HepG2 (cell line): ENCODE data around the gene NR2F1-AS1. TPM values are rescaled to one million over a fixed set of nuclear protein-coding genes. Genes with fewer than 3 reads are reported as not detected.
A peak's percentile ranks its signal among the peaks of the same experiment; 100 is the strongest.

ENCODE experiments used
- ATF5 ChIP-seq: sonication (generic); formaldehyde crosslinking; IDR thresholded peaks from 2 replicates; pipeline ENCODE4 v1.4.0; 2020; ENCODE audit warnings: mild to moderate bottlenecking, low read depth, missing genetic modification reagents
- ATF7 ChIP-seq, 2 experiments: fragments of 450-650 bp in 1 of 2; sonication (generic) in 1 of 2; formaldehyde crosslinking in 1 of 2; IDR thresholded peaks; 2 replicates each; pipeline versions ENCODE4 v1.4.0 to v1.6.1; 2016 to 2020; ENCODE audit warnings: antibody characterized with exemption in 1 of 2, mild to moderate bottlenecking in 1 of 2, missing genetic modification reagents in 1 of 2
- CEBPB ChIP-seq: IDR thresholded peaks from 2 replicates; pipeline ENCODE4 v1.6.1; 2011; ENCODE audit warnings: low read depth, low read length, improper control_type of control experiment, borderline replicate concordance
- DRAP1 ChIP-seq: IDR thresholded peaks from 2 replicates; pipeline ENCODE4 v1.6.1; 2016; ENCODE audit warnings: missing genetic modification reagents, missing compliant biosample characterization
- FOXO4 ChIP-seq: sonication (generic); formaldehyde crosslinking; conservative IDR thresholded peaks from 2 replicates; pipeline ENCODE4 v1.8.1; 2023; ENCODE audit warnings: missing genetic modification reagents
- GATAD1 ChIP-seq: IDR thresholded peaks from 2 replicates; pipeline ENCODE4 v1.6.1; 2016; ENCODE audit warnings: missing genetic modification reagents, missing compliant biosample characterization
- HNF1B ChIP-seq: sonication (generic); formaldehyde crosslinking; IDR thresholded peaks from 2 replicates; pipeline ENCODE4 v1.5.1; 2020; ENCODE audit warnings: mild to moderate bottlenecking, moderate library complexity, missing genetic modification reagents
- HOXA5 ChIP-seq: sonication (generic); formaldehyde crosslinking; IDR thresholded peaks from 2 replicates; pipeline ENCODE4 v1.4.0; 2020; ENCODE audit warnings: missing genetic modification reagents
- KDM6A ChIP-seq: IDR thresholded peaks from 2 replicates; pipeline ENCODE4 v1.6.1; 2016; ENCODE audit warnings: low read depth
- MAFK ChIP-seq, 2 experiments: IDR thresholded peaks in 1 of 2; conservative IDR thresholded peaks in 1 of 2; 2 replicates each; pipeline ENCODE4 v1.6.1; 2011; ENCODE audit warnings: improper control_type of control experiment in 2 of 2, low read length in 2 of 2
- NFAT5 ChIP-seq: sonication (generic); formaldehyde crosslinking; IDR thresholded peaks from 2 replicates; pipeline ENCODE4 v1.4.0; 2020; ENCODE audit warnings: missing genetic modification reagents
- NFRKB ChIP-seq: fragments of 450-650 bp; IDR thresholded peaks from 2 replicates; pipeline ENCODE4 v1.6.1; 2017
- POLR2G ChIP-seq: fragments of 200-400 bp; formaldehyde crosslinking; IDR thresholded peaks from 2 replicates; pipeline ENCODE4 v1.6.1; 2018; ENCODE audit warnings: mild to moderate bottlenecking, low read depth, low read length, moderate library complexity
- SRSF4 ChIP-seq: fragments of 200-400 bp; formaldehyde crosslinking; IDR thresholded peaks from one replicate; pipeline ENCODE4 v1.6.1; 2018; ENCODE audit warnings: mild to moderate bottlenecking, low read depth, low read length, moderate library complexity; ENCODE audit not compliant: poor library complexity, severe bottlenecking
- TCF7 ChIP-seq: sonication (generic); IDR thresholded peaks from 2 replicates; pipeline ENCODE4 v1.6.1; 2016; ENCODE audit warnings: antibody characterized with exemption, low read depth
- ZFP90 ChIP-seq: sonication (generic); formaldehyde crosslinking; IDR thresholded peaks from 2 replicates; pipeline ENCODE4 v1.8.0; 2022; ENCODE audit warnings: missing genetic modification reagents, mild to moderate bottlenecking, inconsistent platforms, borderline replicate concordance
- ZNF30 ChIP-seq: sonication (generic); formaldehyde crosslinking; IDR thresholded peaks from 2 replicates; pipeline ENCODE4 v1.5.0; 2020; ENCODE audit warnings: mild to moderate bottlenecking, missing genetic modification reagents
- ZNF460 ChIP-seq: sonication (generic); formaldehyde crosslinking; IDR thresholded peaks from 2 replicates; pipeline ENCODE4 v1.5.1; 2020; ENCODE audit warnings: missing genetic modification reagents, mild to moderate bottlenecking, borderline replicate concordance
- ZNF619 ChIP-seq: sonication (generic); formaldehyde crosslinking; IDR thresholded peaks from 2 replicates; pipeline ENCODE4 v1.4.0; 2020; ENCODE audit warnings: mild to moderate bottlenecking, missing genetic modification reagents
- ZSCAN25 ChIP-seq: sonication (generic); formaldehyde crosslinking; IDR thresholded peaks from 2 replicates; pipeline ENCODE4 v1.8.0; 2022; ENCODE audit warnings: mild to moderate bottlenecking, missing genetic modification reagents
- polyA plus RNA-seq, 8 experiments: library from polyadenylated mRNA; depleted of rRNA in 3 of 8; stranded (reverse) in 7 of 8; unstranded in 1 of 8; fragments of >200 nt; fragmentation: Illumina TruSeq in 4 of 8; extraction: Trizol in 4 of 8; gene quantifications; 2 replicates each; pipeline versions ENCODE4 v1.2.1 to v1.2.3, GENCODE V29; 2011 to 2016; ENCODE audit warnings: low read depth in 4 of 8, missing spikeins in 1 of 8, mixed read lengths in 1 of 8; ENCODE audit not compliant: insufficient read depth in 1 of 8
- total RNA-seq, 5 experiments: library from RNA; depleted of rRNA; stranded (reverse); fragments of >200 nt; fragmentation: Illumina TruSeq; extraction: Trizol; gene quantifications; 2 replicates each; pipeline ENCODE4 v1.2.3, GENCODE V29; 2016; ENCODE audit warnings: low read depth in 1 of 5

Gene NR2F1-AS1
- total and polyA plus RNA-seq, 2 of the 13 experiments (the other 11 are each of a cell fraction or from before 2014, with no cell fraction given): 2.8 TPM

- TF ChIP-seq NFAT5 (CRISPR knock-in tag) (no peak), ZNF460 (CRISPR knock-in tag) (no peak), ZSCAN25 (peak; percentile 25; the same call in 1 of the 2 replicates), ZNF619 (CRISPR knock-in tag) (no peak), GATAD1 (CRISPR knock-in tag) (0 out of 2 replicates have a peak, but pooled peaks have one; percentile 10), ATF5 (CRISPR knock-in tag) (no peak), ZFP90 (CRISPR knock-in tag) (0 out of 2 replicates have a peak, but pooled peaks have one; percentile 31), DRAP1 (CRISPR knock-in tag) (no peak; the same call in 1 of the 2 replicates), HNF1B (CRISPR knock-in tag) (peak; percentile 67; the same call in 1 of the 2 replicates), NFRKB (no peak), TCF7 (no peak), FOXO4 (CRISPR knock-in tag) (no peak), POLR2G (peak; percentile 17; the same call in 1 of the 2 replicates), KDM6A (CRISPR knock-in tag) (no peak), MAFK (conservative IDR thresholded peaks at IDR 0.05 in 1 of 2, IDR thresholded peaks at IDR 0.05 in 1 of 2; ENCODE audit: low read length in 2 of 2) (no peak), CEBPB (no peak), ZNF30 (CRISPR knock-in tag) (no peak), HOXA5 (peak; percentile 63), SRSF4 (no peak), ATF7 (IDR thresholded peaks at IDR 0.05) (no peak), ATF7 (CRISPR knock-in tag; IDR thresholded peaks at IDR 0.05) (no peak)
Observed at GRCh38 chr5:93620487-93621326, 39.7 kb upstream of the NR2F1-AS1 start (continued).
